ENCODE data around the gene ANKFN1.

ANKFN1 gene

DNA sequence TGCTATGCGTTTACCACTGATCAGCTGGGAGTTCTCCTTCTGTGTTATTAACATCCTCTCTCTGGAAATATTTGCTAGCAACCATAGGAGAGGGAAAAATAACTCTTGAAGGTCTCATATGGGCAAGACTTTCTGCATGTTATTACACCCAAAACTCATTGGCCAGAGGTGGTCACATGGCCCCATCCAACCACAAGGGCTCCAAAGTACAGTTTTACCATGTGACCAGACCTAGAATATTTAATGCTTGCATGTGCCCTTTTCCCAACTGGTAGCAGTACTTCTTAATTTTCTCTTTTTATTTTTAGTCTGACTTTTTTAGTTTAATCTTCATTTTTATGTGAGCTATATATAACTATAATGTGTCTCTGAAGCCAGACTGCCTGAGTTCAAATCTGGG is 299.2 kb downstream of the ANKFN1 start:
- Histone ChIP-seq H4K20me1 (ENCODE audit: control insufficient read depth, insufficient read depth, low read depth, low read length) (no peaks in the 10 kb centered on the region), H3F3A (ENCODE audit: control insufficient read depth, insufficient read depth) (no peaks in the 10 kb centered on the region), H3K9me3 (ENCODE audit: control insufficient read depth, insufficient read depth, low read length) (no peaks in the 10 kb centered on the region), H3K4me3 (ENCODE audit: low read length) (no peak overlapping the region), H3K4me2 (ENCODE audit: low read length) (no peak overlapping the region), H3K4me1 (ENCODE audit: control insufficient read depth, low read length) (no peaks in the 10 kb centered on the region), H3K79me2 (ENCODE audit: control insufficient read depth, low read length) (no peaks in the 10 kb centered on the region), H3K9me2 (replicated peaks; ENCODE audit: control insufficient read depth, low read length) (no peaks in the 10 kb centered on the region), H3K36me3 (ENCODE audit: control insufficient read depth, low read length) (no peaks in the 10 kb centered on the region), H3K27ac (ENCODE audit: low read depth, low read length) (no peak overlapping the region), H3K27me3 (ENCODE audit: control insufficient read depth, low read length) (no peaks in the 10 kb centered on the region)
- TF ChIP-seq CTCF (IDR thresholded peaks at IDR 0.05; ENCODE audit: low read depth, low read length, poor library complexity, severe bottlenecking): no peak
- no peak for TF ChIP-seq EZH2phosphoT487 (IDR thresholded peaks at IDR 0.05; ENCODE audit: borderline replicate concordance, low read length)

GRCh38 chr17:56457501-56457900 is 304.2 kb downstream of the ANKFN1 start:
- Histone ChIP-seq H3K4me1 (ENCODE audit: control insufficient read depth, low read length) (no peaks in the 10 kb centered on the region), H3K36me3 (ENCODE audit: control insufficient read depth, low read length) (no peaks in the 10 kb centered on the region), H4K20me1 (ENCODE audit: control insufficient read depth, insufficient read depth, low read depth, low read length) (no peaks in the 10 kb centered on the region), H3K27me3 (ENCODE audit: control insufficient read depth, low read length) (no peaks in the 10 kb centered on the region), H3K4me3 (ENCODE audit: low read length) (no peak overlapping the region), H3K27ac (ENCODE audit: low read depth, low read length) (no peak overlapping the region), H3K9me3 (ENCODE audit: control insufficient read depth, insufficient read depth, low read length) (no peaks in the 10 kb centered on the region), H3K79me2 (ENCODE audit: control insufficient read depth, low read length) (no peaks in the 10 kb centered on the region), H3F3A (ENCODE audit: control insufficient read depth, insufficient read depth) (no peaks in the 10 kb centered on the region), H3K4me2 (ENCODE audit: low read length) (no peak overlapping the region), H3K9me2 (replicated peaks; ENCODE audit: control insufficient read depth, low read length) (no peaks in the 10 kb centered on the region)
- TF ChIP-seq EZH2phosphoT487 (IDR thresholded peaks at IDR 0.05; ENCODE audit: borderline replicate concordance, low read length) (no peak), CTCF (IDR thresholded peaks at IDR 0.05; ENCODE audit: low read depth, low read length, poor library complexity, severe bottlenecking) (no peak)

- H3F3A ChIP-seq (ENCODE audit: control insufficient read depth, insufficient read depth): no peaks in the 10 kb centered on the region
- no peaks in the 10 kb centered on the region for H3K27me3 ChIP-seq (ENCODE audit: control insufficient read depth, low read length)
- H3K36me3 ChIP-seq (ENCODE audit: control insufficient read depth, low read length): no peaks in the 10 kb centered on the region
- no peak for TF ChIP-seq CTCF (IDR thresholded peaks at IDR 0.05; ENCODE audit: low read depth, low read length, poor library complexity, severe bottlenecking)
- TF ChIP-seq EZH2phosphoT487 (IDR thresholded peaks at IDR 0.05; ENCODE audit: borderline replicate concordance, low read length): no peak
- H3K4me3 ChIP-seq (ENCODE audit: low read length): no peak overlapping the region
- H3K27ac ChIP-seq (ENCODE audit: low read depth, low read length): no peak overlapping the region
- H3K9me3 ChIP-seq (ENCODE audit: control insufficient read depth, insufficient read depth, low read length): no peaks in the 10 kb centered on the region
- no peaks in the 10 kb centered on the region for H3K4me1 ChIP-seq (ENCODE audit: control insufficient read depth, low read length)
- H3K9me2 ChIP-seq (replicated peaks; ENCODE audit: control insufficient read depth, low read length): no peaks in the 10 kb centered on the region
- H3K4me2 ChIP-seq (ENCODE audit: low read length): no peak overlapping the region
- H4K20me1 ChIP-seq (ENCODE audit: control insufficient read depth, insufficient read depth, low read depth, low read length): no peaks in the 10 kb centered on the region
- H3K79me2 ChIP-seq (ENCODE audit: control insufficient read depth, low read length): no peaks in the 10 kb centered on the region
Measured at GRCh38 chr17:56465886-56466285, 312.6 kb downstream of the ANKFN1 start.

DNA sequence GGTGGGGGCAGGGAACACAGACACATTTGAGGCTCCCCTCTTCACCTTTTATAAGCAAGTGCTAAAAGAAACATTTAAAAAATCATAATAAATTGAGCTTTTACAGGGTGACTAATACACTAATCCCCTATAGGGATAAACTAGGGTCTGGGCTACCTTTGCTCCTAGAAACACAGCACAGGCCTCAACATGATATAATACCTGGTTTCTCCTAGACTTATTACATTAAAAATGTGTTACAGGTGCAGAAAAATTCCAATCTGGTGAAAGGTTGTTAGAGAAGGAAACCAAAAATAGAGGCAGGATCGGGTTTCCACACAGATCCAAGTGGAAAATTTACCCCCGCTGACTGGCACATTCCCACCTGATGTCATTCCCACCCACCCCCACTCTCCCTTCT is 315.6 kb downstream of the ANKFN1 start:
- Histone ChIP-seq H3K36me3 (ENCODE audit: control insufficient read depth, low read length) (no peaks in the 10 kb centered on the region), H4K20me1 (ENCODE audit: control insufficient read depth, insufficient read depth, low read depth, low read length) (no peaks in the 10 kb centered on the region), H3K79me2 (ENCODE audit: control insufficient read depth, low read length) (no peaks in the 10 kb centered on the region), H3K4me1 (ENCODE audit: control insufficient read depth, low read length) (no peaks in the 10 kb centered on the region), H3K9me2 (replicated peaks; ENCODE audit: control insufficient read depth, low read length) (no peaks in the 10 kb centered on the region), H3K4me2 (ENCODE audit: low read length) (no peak overlapping the region), H3K9me3 (ENCODE audit: control insufficient read depth, insufficient read depth, low read length) (no peaks in the 10 kb centered on the region), H3K4me3 (ENCODE audit: low read length) (no peak overlapping the region), H3F3A (ENCODE audit: control insufficient read depth, insufficient read depth) (no peaks in the 10 kb centered on the region), H3K27ac (ENCODE audit: low read depth, low read length) (no peak overlapping the region), H3K27me3 (ENCODE audit: control insufficient read depth, low read length) (no peaks in the 10 kb centered on the region)
- TF ChIP-seq CTCF (IDR thresholded peaks at IDR 0.05; ENCODE audit: low read depth, low read length, poor library complexity, severe bottlenecking) (no peak), EZH2phosphoT487 (IDR thresholded peaks at IDR 0.05; ENCODE audit: borderline replicate concordance, low read length) (no peak)

Data from DOHH2 (cell line).